HepG2 (cell line): Measurements from ENCODE around the gene MRGPRF. TPM values are rescaled to one million over a fixed set of nuclear protein-coding genes. Genes with fewer than 3 reads are reported as not detected.

ENCODE experiments used
- ATAC-seq: fragments of 200-7000 bp; cut with Tn5 transposase; 3 replicates; pipeline ENCODE4 v1.9.1; 2020; ENCODE audit warnings: mild to moderate bottlenecking, moderate library complexity
- BruUV-seq: library from RNA; stranded (reverse); fragments of 400-500 nt; replicated peaks from 2 replicates; lab custom pipeline; 2021; lab: Mats Ljungman, UMichigan
- CTCF ChIA-PET: fragments of 300-600 bp; formaldehyde crosslinking; extraction: SDS; loops from one replicate; lab custom pipeline; 2021; ENCODE audit warnings: low total read pairs, inconsistent platforms, low intra/inter-chr PET ratio; lab: Yijun Ruan, JAX
- POLR2A ChIA-PET: fragments of 350-600 bp; sonication (Branson Sonifier 250); formaldehyde crosslinking; loops from one replicate; lab custom pipeline; 2020; ENCODE audit warnings: antibody characterized with exemption, inconsistent platforms; lab: Yijun Ruan, JAX
- DNase-seq: peaks from one replicate; pipeline ENCODE4 v3.0.0-alpha.2; 2015; ENCODE audit warnings: low spot score
- FAIRE-seq: peaks from 3 replicates; lab custom pipeline; 2011; peaks lifted over from hg19 to GRCh38; lab: Jason Lieb, UNC
- H2AFZ ChIP-seq: one replicate; pipeline ENCODE4 v1.6.1; 2011; ENCODE audit warnings: low read length, inconsistent platforms
- H3K27ac ChIP-seq: fragments of 300-600 bp; 3 replicates; pipeline ENCODE4 v1.8.0; 2011; ENCODE audit warnings: mixed run types, mild to moderate bottlenecking, mixed read lengths, low read length, inconsistent platforms; ENCODE audit not compliant: insufficient read depth; ENCODE audit errors: extremely low read length
- H3K27me3 ChIP-seq, 2 experiments: fragments of 200-600 bp in 1 of 2; 2 replicates in 1 of 2; 3 replicates in 1 of 2; pipeline versions ENCODE4 v1.6.0 to v1.8.0; 2011; ENCODE audit warnings: low read length in 2 of 2, mild to moderate bottlenecking in 2 of 2, moderate library complexity in 2 of 2, inconsistent platforms in 1 of 2; ENCODE audit not compliant: insufficient read depth in 2 of 2, control insufficient read depth in 1 of 2
- H3K36me3 ChIP-seq, 2 experiments: fragments of 200-600 bp in 1 of 2; replicated peaks in 1 of 2; 2 replicates in 1 of 2; 3 replicates in 1 of 2; pipeline versions ENCODE4 v1.5.1 to v1.8.0; 2011; ENCODE audit warnings: low read length in 2 of 2, inconsistent platforms in 1 of 2; ENCODE audit not compliant: insufficient read depth in 2 of 2, control insufficient read depth in 1 of 2
- H3K4me1 ChIP-seq: 2 replicates; pipeline ENCODE4 v1.5.1; 2012; ENCODE audit warnings: low read length, inconsistent platforms; ENCODE audit not compliant: insufficient read depth
- H3K4me2 ChIP-seq: 2 replicates; pipeline ENCODE4 v1.6.0; 2011; ENCODE audit warnings: low read depth, low read length, inconsistent platforms
- H3K4me3 ChIP-seq, 3 experiments: fragments of 200-600 bp in 1 of 3; sonication (generic), shearing (Covaris generic) in 1 of 3; replicated peaks in 1 of 3; 2 replicates each; pipeline ENCODE4 v1.5.1; 2011 to 2016; ENCODE audit warnings: low read length in 3 of 3, inconsistent platforms in 2 of 3, low read depth in 2 of 3, mild to moderate bottlenecking in 2 of 3, control low read depth in 1 of 3, mixed read lengths in 1 of 3; ENCODE audit not compliant: insufficient read depth in 1 of 3
- H3K79me2 ChIP-seq: one replicate; pipeline ENCODE4 v1.6.1; 2011; ENCODE audit warnings: low read length, inconsistent platforms; ENCODE audit not compliant: insufficient read depth
- H3K9ac ChIP-seq: 2 replicates; pipeline ENCODE4 v1.6.0; 2011; ENCODE audit warnings: mild to moderate bottlenecking, low read depth, low read length, inconsistent platforms; ENCODE audit not compliant: insufficient read depth
- H3K9me3 ChIP-seq: 2 replicates; pipeline ENCODE4 v1.5.1; 2012; ENCODE audit warnings: mild to moderate bottlenecking, low read length
- H4K20me1 ChIP-seq: 2 replicates; pipeline ENCODE4 v1.6.0; 2011; ENCODE audit warnings: inconsistent platforms, mild to moderate bottlenecking, low read length, moderate library complexity; ENCODE audit not compliant: insufficient read depth
- BCL6 ChIP-seq: IDR thresholded peaks from 2 replicates; pipeline ENCODE4 v1.6.1; 2016; ENCODE audit warnings: missing genetic modification reagents, missing compliant biosample characterization
- KLF16 ChIP-seq, 2 experiments: sonication (generic) in 1 of 2; formaldehyde crosslinking in 1 of 2; IDR thresholded peaks; 2 replicates each; pipeline versions ENCODE4 v1.6.1 to v1.8.0; 2016 to 2023; ENCODE audit warnings: missing genetic modification reagents in 2 of 2, missing compliant biosample characterization in 1 of 2
- ONECUT2 ChIP-seq: sonication (generic); formaldehyde crosslinking; IDR thresholded peaks from 2 replicates; pipeline ENCODE4 v1.4.0; 2020; ENCODE audit warnings: missing genetic modification reagents
- RBM39 ChIP-seq: fragments of 200-400 bp; formaldehyde crosslinking; IDR thresholded peaks from one replicate; pipeline ENCODE4 v1.6.1; 2018; ENCODE audit warnings: antibody characterized with exemption, mild to moderate bottlenecking, low read depth, low read length; ENCODE audit not compliant: poor library complexity, severe bottlenecking
- SATB2 ChIP-seq: sonication (generic); formaldehyde crosslinking; IDR thresholded peaks from 2 replicates; pipeline ENCODE4 v1.5.0; 2020; ENCODE audit warnings: missing genetic modification reagents
- ZC3H13 ChIP-seq: sonication (generic); formaldehyde crosslinking; IDR thresholded peaks from 2 replicates; pipeline ENCODE4 v1.8.1; 2023; ENCODE audit warnings: mild to moderate bottlenecking, missing genetic modification reagents, moderate library complexity
- ZNF354B ChIP-seq: sonication (generic); formaldehyde crosslinking; IDR thresholded peaks from 2 replicates; pipeline ENCODE4 v1.8.0; 2022; ENCODE audit warnings: mild to moderate bottlenecking, missing genetic modification reagents
- ZNF605 ChIP-seq: sonication (generic); formaldehyde crosslinking; IDR thresholded peaks from 2 replicates; pipeline ENCODE4 v1.8.0; 2022; ENCODE audit warnings: mild to moderate bottlenecking, missing genetic modification reagents
- ZNF670 ChIP-seq: sonication (generic); formaldehyde crosslinking; IDR thresholded peaks from 2 replicates; pipeline ENCODE4 v1.8.0; 2022; ENCODE audit warnings: mild to moderate bottlenecking, missing genetic modification reagents, borderline replicate concordance
- WGBS: methylation state at CpG from one replicate; pipeline ENCODE4 v1.1.6; 2017; ENCODE audit warnings: low lambda C conversion rate; 5-methylcytosine and 5-hydroxymethylcytosine counted together
- in situ Hi-C: cut with HindIII; loops from 2 replicates; pipeline ENCODE4 v1.10.0; 2017; ENCODE audit warnings: low pct_unique_long_range_greater_than_20kb; ENCODE audit not compliant: extremely low pct_ligation_motif_present
- intact Hi-C: fragments of 100-400 bp; cut with micrococcal nuclease; formaldehyde crosslinking; loops from one replicate; pipeline ENCODE4 v1.10.0; 2022; ENCODE audit not compliant: unreplicated experiment
- polyA plus RNA-seq, 8 experiments: library from polyadenylated mRNA; depleted of rRNA in 3 of 8; stranded (reverse) in 7 of 8; unstranded in 1 of 8; fragments of >200 nt; fragmentation: Illumina TruSeq in 4 of 8; extraction: Trizol in 4 of 8; gene quantifications; 2 replicates each; pipeline versions ENCODE4 v1.2.1 to v1.2.3, GENCODE V29; 2011 to 2016; ENCODE audit warnings: low read depth in 4 of 8, missing spikeins in 1 of 8, mixed read lengths in 1 of 8; ENCODE audit not compliant: insufficient read depth in 1 of 8
- total RNA-seq, 5 experiments: library from RNA; depleted of rRNA; stranded (reverse); fragments of >200 nt; fragmentation: Illumina TruSeq; extraction: Trizol; gene quantifications; 2 replicates each; pipeline ENCODE4 v1.2.3, GENCODE V29; 2016; ENCODE audit warnings: low read depth in 1 of 5
- TF ChIP-seq, protein P1 (sequence below): sonication (generic); formaldehyde crosslinking; IDR thresholded peaks from 2 replicates; pipeline ENCODE4 v1.5.1; 2020; ENCODE audit warnings: mild to moderate bottlenecking, missing genetic modification reagents, borderline replicate concordance
- TF ChIP-seq, protein P2 (sequence below): sonication (generic); formaldehyde crosslinking; IDR thresholded peaks from 2 replicates; pipeline ENCODE4 v1.4.0; 2020; ENCODE audit warnings: mild to moderate bottlenecking, missing genetic modification reagents

The MRGPRF gene
- total and polyA plus RNA-seq, 2 of the 13 experiments (the other 11 are each of a cell fraction or from before 2014, with no cell fraction given), result not detected

DNA sequence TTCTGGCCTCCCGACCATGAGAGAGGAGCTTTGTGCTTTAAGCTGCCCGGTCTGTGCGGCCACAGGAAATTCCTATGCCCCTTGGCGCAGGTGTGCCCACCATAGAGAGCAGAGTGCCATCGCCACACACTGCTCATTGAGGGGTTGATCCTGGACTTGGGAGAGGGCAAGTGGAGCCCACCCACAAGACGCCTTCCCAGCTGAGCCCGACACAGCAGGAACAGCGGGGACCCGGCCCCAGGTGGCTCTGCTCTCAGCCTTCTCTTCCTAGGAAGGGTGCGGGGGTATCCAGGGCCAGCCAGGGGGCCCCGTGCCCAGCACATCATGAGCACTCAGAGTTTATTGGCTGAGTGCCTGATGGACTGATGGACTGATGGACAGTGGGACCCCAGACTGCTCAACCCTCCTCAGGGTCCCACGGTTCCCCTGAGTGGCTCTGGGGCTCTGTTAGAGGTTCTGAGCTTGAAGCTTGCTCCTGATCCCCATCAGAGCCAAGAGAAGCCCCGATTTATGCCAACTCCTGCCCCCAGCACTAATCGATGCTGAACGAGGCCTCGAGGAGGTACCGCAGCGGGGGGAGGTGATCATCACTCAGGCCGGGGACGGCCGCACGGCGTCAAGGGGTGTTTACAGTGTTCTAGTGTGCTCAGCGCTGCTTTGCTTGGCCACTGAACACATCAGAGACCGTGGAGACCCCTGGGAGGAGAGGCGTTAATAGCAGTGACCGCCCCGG is 18.7 kb downstream of the MRGPRF start:
- Histone ChIP-seq H4K20me1 (no peaks in the 10 kb centered on the region), H3K27me3 (peaks cover 3 to 54% of the 10 kb centered on the region in 2 experiments), H3K9me3 (no peaks in the 10 kb centered on the region), H3K9ac (no peak overlapping the region), H3K36me3 (no peaks in the 10 kb centered on the region), H2AFZ (no peak overlapping the region), H3K27ac (no peak overlapping the region), H3K4me2 (no peak overlapping the region), H3K4me1 (no peaks in the 10 kb centered on the region), H3K4me3 (no peak overlapping the region), H3K79me2 (no peaks in the 10 kb centered on the region)
- no peak for FAIRE-seq
- in situ Hi-C loops (no loop called here), intact Hi-C loops (no loop called here)
- 36% methylated on average over 17 of the region's 28 CpGs for WGBS
- CTCF ChIA-PET, result no interaction called here
- DNase-seq, result no peak
- no peak for TF ChIP-seq ZC3H13 (CRISPR knock-in tag)
- no peak for TF ChIP-seq RBM39
- no peak for TF ChIP-seq ZNF354B (CRISPR knock-in tag)
- TF ChIP-seq, protein P1, sequence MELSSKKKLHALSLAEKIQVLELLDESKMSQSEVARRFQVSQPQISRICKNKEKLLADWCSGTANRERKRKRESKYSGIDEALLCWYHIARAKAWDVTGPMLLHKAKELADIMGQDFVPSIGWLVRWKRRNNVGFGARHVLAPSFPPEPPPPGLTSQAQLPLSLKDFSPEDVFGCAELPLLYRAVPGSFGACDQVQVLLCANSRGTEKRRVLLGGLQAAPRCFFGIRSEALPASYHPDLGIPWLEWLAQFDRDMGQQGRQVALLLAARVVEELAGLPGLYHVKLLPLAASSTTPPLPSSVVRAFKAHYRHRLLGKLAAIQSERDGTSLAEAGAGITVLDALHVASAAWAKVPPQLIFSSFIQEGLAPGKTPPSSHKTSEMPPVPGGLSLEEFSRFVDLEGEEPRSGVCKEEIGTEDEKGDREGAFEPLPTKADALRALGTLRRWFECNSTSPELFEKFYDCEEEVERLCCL, result no peak
- TF ChIP-seq ZNF605, result no peak
- no peak for TF ChIP-seq SATB2 (CRISPR knock-in tag)
- TF ChIP-seq, protein P2, sequence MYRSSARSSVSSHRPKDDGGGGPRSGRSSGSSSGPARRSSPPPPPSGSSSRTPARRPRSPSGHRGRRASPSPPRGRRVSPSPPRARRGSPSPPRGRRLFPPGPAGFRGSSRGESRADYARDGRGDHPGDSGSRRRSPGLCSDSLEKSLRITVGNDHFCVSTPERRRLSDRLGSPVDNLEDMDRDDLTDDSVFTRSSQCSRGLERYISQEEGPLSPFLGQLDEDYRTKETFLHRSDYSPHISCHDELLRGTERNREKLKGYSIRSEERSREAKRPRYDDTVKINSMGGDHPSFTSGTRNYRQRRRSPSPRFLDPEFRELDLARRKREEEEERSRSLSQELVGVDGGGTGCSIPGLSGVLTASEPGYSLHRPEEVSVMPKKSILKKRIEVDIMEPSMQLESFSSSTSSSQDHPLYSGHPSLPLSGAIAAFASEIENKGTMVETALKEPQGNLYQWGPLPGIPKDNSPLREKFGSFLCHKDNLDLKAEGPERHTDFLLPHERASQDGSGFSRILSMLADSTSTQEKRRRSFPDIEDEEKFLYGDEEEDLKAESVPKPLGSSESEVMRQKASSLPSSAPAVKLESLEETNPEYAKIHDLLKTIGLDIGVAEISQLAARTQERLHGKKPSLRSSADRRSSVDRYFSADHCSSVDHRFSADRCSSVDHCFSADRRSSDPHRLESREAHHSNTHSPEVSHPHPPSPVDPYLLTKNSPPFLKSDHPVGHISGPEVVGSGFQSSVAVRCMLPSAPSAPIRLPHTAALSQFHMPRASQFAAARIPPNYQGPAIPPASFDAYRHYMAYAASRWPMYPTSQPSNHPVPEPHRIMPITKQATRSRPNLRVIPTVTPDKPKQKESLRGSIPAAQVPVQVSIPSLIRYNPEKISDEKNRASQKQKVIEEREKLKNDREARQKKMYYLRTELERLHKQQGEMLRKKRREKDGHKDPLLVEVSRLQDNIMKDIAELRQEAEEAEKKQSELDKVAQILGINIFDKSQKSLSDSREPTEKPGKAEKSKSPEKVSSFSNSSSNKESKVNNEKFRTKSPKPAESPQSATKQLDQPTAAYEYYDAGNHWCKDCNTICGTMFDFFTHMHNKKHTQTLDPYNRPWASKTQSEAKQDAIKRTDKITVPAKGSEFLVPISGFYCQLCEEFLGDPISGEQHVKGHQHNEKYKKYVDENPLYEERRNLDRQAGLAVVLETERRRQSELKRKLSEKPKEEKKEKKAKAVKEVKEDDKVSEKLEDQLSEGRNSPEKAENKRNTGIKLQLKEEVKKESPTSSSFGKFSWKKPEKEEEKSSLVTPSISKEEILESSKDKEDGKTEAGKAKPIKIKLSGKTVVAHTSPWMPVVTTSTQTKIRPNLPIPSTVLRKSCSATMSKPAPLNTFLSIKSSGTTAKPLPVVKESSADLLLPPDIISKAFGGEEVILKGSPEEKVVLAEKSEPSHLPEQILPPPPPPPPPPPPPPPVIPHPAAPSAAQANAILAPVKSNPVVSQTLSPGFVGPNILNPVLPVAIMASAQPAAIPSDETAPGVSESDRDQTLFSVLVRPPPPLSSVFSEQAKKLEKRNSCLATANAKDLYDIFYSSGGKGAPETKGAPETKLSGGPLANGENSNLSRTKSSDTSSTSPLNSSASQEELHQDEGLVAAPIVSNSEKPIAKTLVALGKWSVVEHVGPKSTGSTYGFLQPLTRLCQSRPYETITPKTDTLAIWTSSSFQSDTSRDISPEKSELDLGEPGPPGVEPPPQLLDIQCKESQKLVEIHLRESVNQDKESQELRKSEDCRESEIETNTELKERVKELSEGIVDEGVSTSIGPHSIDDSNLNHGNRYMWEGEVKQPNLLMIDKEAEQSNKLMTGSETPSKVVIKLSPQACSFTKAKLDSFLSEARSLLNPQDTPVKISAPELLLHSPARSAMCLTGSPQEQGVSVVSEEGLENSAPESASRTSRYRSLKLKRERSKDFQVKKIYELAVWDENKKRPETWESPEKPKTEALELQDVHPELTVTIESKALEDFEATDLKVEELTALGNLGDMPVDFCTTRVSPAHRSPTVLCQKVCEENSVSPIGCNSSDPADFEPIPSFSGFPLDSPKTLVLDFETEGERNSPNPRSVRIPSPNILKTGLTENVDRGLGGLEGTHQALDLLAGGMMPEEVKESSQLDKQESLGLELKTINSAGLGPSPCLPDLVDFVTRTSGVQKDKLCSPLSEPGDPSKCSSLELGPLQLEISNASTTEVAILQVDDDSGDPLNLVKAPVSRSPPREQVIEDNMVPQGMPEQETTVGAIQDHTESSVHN (CRISPR knock-in tag), result no peak
- TF ChIP-seq ZNF670 (CRISPR knock-in tag), result no peak
- TF ChIP-seq KLF16 (CRISPR knock-in tag; IDR thresholded peaks at IDR 0.05), result no peak
- no peak for TF ChIP-seq ONECUT2 (CRISPR knock-in tag)
- no peak for TF ChIP-seq BCL6 (CRISPR knock-in tag)
- POLR2A ChIA-PET, result no interaction called here
- BruUV-seq, result no TSS peak
- no peak for ATAC-seq
